ENCODE measurements around the gene VPS51. TPM values are rescaled to one million over a fixed set of nuclear protein-coding genes. Genes with fewer than 3 reads are reported as not detected.

VPS51 gene
- total RNA-seq, 1 donor from 2014 or later: 104 TPM

GRCh38 chr11:65087827-65088226 lies 8.2 kb upstream of the VPS51 start:
- Mint-ChIP-seq H3K9me3 (no peaks in the 10 kb centered on the region), H3K4me1 (ENCODE audit: unreplicated experiment) (peaks cover 7% of the 10 kb centered on the region), H3K27ac (no peak overlapping the region), H3K36me3 (peaks cover 11% of the 10 kb centered on the region), H3K27me3 (no peaks in the 10 kb centered on the region), H3K4me3 (no peak overlapping the region)
- no peak for DNase-seq (ENCODE audit: extremely low spot score, unreplicated experiment)
- TF ChIP-seq, protein P1, sequence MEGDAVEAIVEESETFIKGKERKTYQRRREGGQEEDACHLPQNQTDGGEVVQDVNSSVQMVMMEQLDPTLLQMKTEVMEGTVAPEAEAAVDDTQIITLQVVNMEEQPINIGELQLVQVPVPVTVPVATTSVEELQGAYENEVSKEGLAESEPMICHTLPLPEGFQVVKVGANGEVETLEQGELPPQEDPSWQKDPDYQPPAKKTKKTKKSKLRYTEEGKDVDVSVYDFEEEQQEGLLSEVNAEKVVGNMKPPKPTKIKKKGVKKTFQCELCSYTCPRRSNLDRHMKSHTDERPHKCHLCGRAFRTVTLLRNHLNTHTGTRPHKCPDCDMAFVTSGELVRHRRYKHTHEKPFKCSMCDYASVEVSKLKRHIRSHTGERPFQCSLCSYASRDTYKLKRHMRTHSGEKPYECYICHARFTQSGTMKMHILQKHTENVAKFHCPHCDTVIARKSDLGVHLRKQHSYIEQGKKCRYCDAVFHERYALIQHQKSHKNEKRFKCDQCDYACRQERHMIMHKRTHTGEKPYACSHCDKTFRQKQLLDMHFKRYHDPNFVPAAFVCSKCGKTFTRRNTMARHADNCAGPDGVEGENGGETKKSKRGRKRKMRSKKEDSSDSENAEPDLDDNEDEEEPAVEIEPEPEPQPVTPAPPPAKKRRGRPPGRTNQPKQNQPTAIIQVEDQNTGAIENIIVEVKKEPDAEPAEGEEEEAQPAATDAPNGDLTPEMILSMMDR (conservative IDR thresholded peaks at IDR 0.05): no peak

- Mint-ChIP-seq H3K4me3 (no peak overlapping the region), H3K4me1 (ENCODE audit: unreplicated experiment) (peaks cover 4% of the 10 kb centered on the region), H3K27ac (no peak overlapping the region), H3K36me3 (peaks cover 11% of the 10 kb centered on the region), H3K27me3 (no peaks in the 10 kb centered on the region), H3K9me3 (no peaks in the 10 kb centered on the region)
- no peak for DNase-seq (ENCODE audit: extremely low spot score, unreplicated experiment)
- TF ChIP-seq, protein P1 (conservative IDR thresholded peaks at IDR 0.05): no peak
These were observed 6.4 kb upstream of the VPS51 start for GRCh38 chr11:65089621-65090020.

DNA sequence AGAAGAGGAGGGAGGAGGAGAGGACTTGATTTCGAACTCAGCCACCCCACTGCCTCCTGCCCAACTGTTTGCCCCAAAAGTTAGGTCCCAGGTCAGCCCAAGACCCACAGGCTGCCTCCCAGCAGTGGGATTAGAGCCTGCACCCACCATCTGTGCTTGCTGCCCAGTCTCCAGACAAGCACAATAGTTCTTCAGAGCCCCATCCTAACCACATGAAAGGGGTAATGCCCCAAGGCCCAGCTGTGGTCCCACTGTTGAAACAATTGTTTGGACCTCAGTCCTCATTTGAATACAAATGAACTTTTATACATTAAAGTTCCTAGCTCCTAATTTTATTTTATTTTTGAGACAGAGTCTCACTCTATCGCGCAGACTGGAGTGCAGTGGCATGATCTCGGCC lies 5.4 kb upstream of the VPS51 start:
- peaks cover 5% of the 10 kb centered on the region for H3K4me1 Mint-ChIP-seq (ENCODE audit: unreplicated experiment)
- H3K27ac Mint-ChIP-seq: no peak overlapping the region
- H3K27me3 Mint-ChIP-seq: no peaks in the 10 kb centered on the region

DNA sequence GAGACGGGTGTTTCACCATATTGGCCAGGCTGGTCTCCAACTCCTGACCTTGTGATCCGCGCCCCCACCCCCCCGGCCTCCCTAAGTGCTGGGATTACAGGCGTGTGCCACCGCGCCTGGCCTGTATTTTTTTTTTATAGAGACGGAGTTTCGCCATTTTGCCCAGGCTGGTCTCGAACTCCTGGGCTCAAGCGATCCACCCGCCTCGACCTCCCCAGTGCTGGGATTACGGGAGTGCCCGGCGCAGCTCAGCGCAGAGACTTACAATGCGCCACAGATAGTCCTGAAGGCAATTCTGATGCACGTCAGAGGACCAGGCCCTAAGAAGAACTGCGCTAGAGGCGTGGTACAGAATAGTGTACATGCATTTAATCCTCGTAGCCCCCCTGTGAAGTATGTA lies 587 bp upstream of the VPS51 start:
- H3K4me1 Mint-ChIP-seq (ENCODE audit: unreplicated experiment): peaks cover 9% of the 10 kb centered on the region

More for the DNA sequence above, 5.4 kb upstream of the VPS51 start:
- TF ChIP-seq, protein P1 (conservative IDR thresholded peaks at IDR 0.05): no peak
- H3K9me3 Mint-ChIP-seq: no peaks in the 10 kb centered on the region
- H3K36me3 Mint-ChIP-seq: peaks cover 9% of the 10 kb centered on the region
- H3K4me3 Mint-ChIP-seq: no peak overlapping the region
- no peak for DNase-seq (ENCODE audit: extremely low spot score, unreplicated experiment)

DNA sequence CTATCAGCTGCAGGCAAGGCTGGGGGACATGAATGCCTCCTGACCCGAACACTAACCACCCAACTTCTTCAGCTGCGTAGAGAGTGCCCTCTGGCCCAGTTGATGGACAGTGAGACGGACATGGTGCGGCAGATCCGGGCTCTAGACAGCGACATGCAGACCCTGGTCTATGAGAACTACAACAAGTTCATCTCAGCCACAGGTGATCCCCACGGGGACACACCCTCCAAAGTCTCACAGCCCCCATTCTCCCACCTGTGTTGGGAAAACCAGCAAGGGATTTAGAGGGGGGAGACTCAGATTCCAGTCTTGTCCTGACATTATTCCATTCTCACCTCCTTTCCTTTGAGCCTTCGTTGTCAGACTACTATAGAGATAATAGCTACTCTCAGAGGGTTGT lies 912 bp downstream of the VPS51 start:
- Mint-ChIP-seq H3K4me3 (peak overlapping the region; percentile 95), H3K27ac (peak overlapping the region; percentile 90)
- TF ChIP-seq, protein P1 (conservative IDR thresholded peaks at IDR 0.05): no peak

More for the DNA sequence above, 587 bp upstream of the VPS51 start:
- TF ChIP-seq, protein P1 (conservative IDR thresholded peaks at IDR 0.05): no peak
- Mint-ChIP-seq H3K36me3 (no peaks in the 10 kb centered on the region), H3K9me3 (no peaks in the 10 kb centered on the region), H3K4me3 (peak overlapping the region; percentile 95), H3K27me3 (no peaks in the 10 kb centered on the region), H3K27ac (peak overlapping the region; percentile 90)
- no peak for DNase-seq (ENCODE audit: extremely low spot score, unreplicated experiment)

More for the DNA sequence above, 912 bp downstream of the VPS51 start:
- H3K4me1 Mint-ChIP-seq (ENCODE audit: unreplicated experiment): peaks cover 9% of the 10 kb centered on the region
- no peak for DNase-seq (ENCODE audit: extremely low spot score, unreplicated experiment)
- H3K36me3 Mint-ChIP-seq: no peaks in the 10 kb centered on the region
- no peaks in the 10 kb centered on the region for H3K9me3 Mint-ChIP-seq
- no peaks in the 10 kb centered on the region for H3K27me3 Mint-ChIP-seq
